Keratinocyte (primary cell): Measurements from ENCODE around the gene GP9. TPM values are rescaled to one million over a fixed set of nuclear protein-coding genes. Genes with fewer than 3 reads are reported as not detected.
"Not testable (repeated sequence)": the region's sequence is repeated elsewhere in the genome, so short reads cannot be mapped to it uniquely, and the experiment has no call there.

Source experiments
- DNase-seq: peaks from one replicate; pipeline ENCODE4 v3.0.0-alpha.2; 2011; ENCODE audit warnings: low read depth, missing footprints, low spot score
- FAIRE-seq: peaks from 2 replicates; lab custom pipeline; 2011; peaks lifted over from hg19 to GRCh38; lab: Jason Lieb, UNC
- H2AFZ ChIP-seq: 2 replicates; pipeline ENCODE4 v1.6.0; 2012; ENCODE audit warnings: low read length, control low read depth, inconsistent platforms; ENCODE audit not compliant: control insufficient read depth
- H3K27ac ChIP-seq: 2 replicates; pipeline ENCODE4 v1.5.1; 2011; ENCODE audit warnings: low read length; ENCODE audit not compliant: control insufficient read depth, insufficient read depth
- H3K27me3 ChIP-seq: 3 replicates; pipeline ENCODE4 v1.6.0; 2011; ENCODE audit warnings: low read length; ENCODE audit not compliant: control insufficient read depth, insufficient read depth; ENCODE audit errors: extremely low read depth
- H3K36me3 ChIP-seq, 2 experiments: 2 replicates in 1 of 2; 3 replicates in 1 of 2; pipeline ENCODE4 v1.5.1; 2011; ENCODE audit warnings: low read length in 2 of 2, mild to moderate bottlenecking in 1 of 2; ENCODE audit not compliant: control insufficient read depth in 2 of 2, insufficient read depth in 2 of 2; ENCODE audit errors: extremely low read depth in 1 of 2
- H3K4me1 ChIP-seq: 3 replicates; pipeline ENCODE4 v1.5.1; 2011; ENCODE audit warnings: low read length; ENCODE audit not compliant: control insufficient read depth, insufficient read depth; ENCODE audit errors: extremely low read depth
- H3K4me2 ChIP-seq: 3 replicates; pipeline ENCODE4 v1.6.0; 2011; ENCODE audit warnings: low read depth, low read length; ENCODE audit not compliant: control insufficient read depth, insufficient read depth; ENCODE audit errors: extremely low read depth
- H3K4me3 ChIP-seq, 3 experiments: fragments of 200-600 bp in 1 of 3; sonication (generic) in 1 of 3; 2 replicates in 2 of 3; 3 replicates in 1 of 3; pipeline ENCODE4 v1.5.1; 2011 to 2016; ENCODE audit warnings: low read length in 3 of 3, mild to moderate bottlenecking in 3 of 3, control low read depth in 2 of 3, inconsistent platforms in 1 of 3, low read depth in 1 of 3, mixed read lengths in 1 of 3, mixed run types in 1 of 3, moderate library complexity in 1 of 3; ENCODE audit not compliant: control insufficient read depth in 2 of 3, insufficient read depth in 2 of 3; ENCODE audit errors: extremely low read depth in 1 of 3
- H3K79me2 ChIP-seq: 2 replicates; pipeline ENCODE4 v1.6.0; 2012; ENCODE audit warnings: low read length; ENCODE audit not compliant: control insufficient read depth, insufficient read depth
- H3K9ac ChIP-seq: 3 replicates; pipeline ENCODE4 v1.6.0; 2011; ENCODE audit warnings: low read length; ENCODE audit not compliant: control insufficient read depth, insufficient read depth; ENCODE audit errors: extremely low read depth
- H3K9me1 ChIP-seq: 3 replicates; pipeline ENCODE4 v1.6.0; 2011; ENCODE audit warnings: low read length; ENCODE audit not compliant: control insufficient read depth, insufficient read depth; ENCODE audit errors: extremely low read depth
- H3K9me3 ChIP-seq: 2 replicates; pipeline ENCODE4 v1.5.1; 2012; ENCODE audit warnings: low read depth, low read length; ENCODE audit not compliant: control insufficient read depth
- H4K20me1 ChIP-seq: 3 replicates; pipeline ENCODE4 v1.6.0; 2011; ENCODE audit warnings: low read length; ENCODE audit not compliant: control insufficient read depth, insufficient read depth; ENCODE audit errors: extremely low read depth
- CTCF ChIP-seq, 3 experiments: IDR thresholded peaks in 1 of 3; conservative IDR thresholded peaks in 1 of 3; optimal IDR thresholded peaks in 1 of 3; 2 replicates in 2 of 3; 3 replicates in 1 of 3; pipeline versions ENCODE3 to v1.5.1; 2011; ENCODE audit warnings: low read length in 3 of 3, mild to moderate bottlenecking in 3 of 3, moderate library complexity in 2 of 3, control low read depth in 1 of 3, inconsistent platforms in 1 of 3; ENCODE audit not compliant: insufficient read depth in 2 of 3; ENCODE audit errors: extremely low read depth in 1 of 3
- EZH2 ChIP-seq: IDR thresholded peaks from one replicate; pipeline ENCODE4 v1.6.1; 2012; ENCODE audit warnings: inconsistent platforms, mild to moderate bottlenecking, low read length, moderate library complexity
- dilution Hi-C: fragments of 300-500 bp; cut with MboI; formaldehyde crosslinking; loops from one replicate; pipeline ENCODE4 v1.7.0; 2020; ENCODE audit warnings: low sequenced_read_pairs; ENCODE audit not compliant: extremely low pct_ligation_motif_present
- polyA plus RNA-seq, 5 experiments: library from polyadenylated mRNA; depleted of rRNA in 3 of 5; stranded (reverse) in 3 of 5; stranded (forward) in 1 of 5; unstranded in 1 of 5; fragments of >200 nt; gene quantifications; 1 replicate in 1 of 5; 2 replicates in 3 of 5; 3 replicates in 1 of 5; pipeline versions ENCODE4 v1.2.1 to v1.2.3, GENCODE V29; 2011 to 2012; ENCODE audit warnings: missing spikeins in 2 of 5, low read depth in 1 of 5, low replicate concordance in 1 of 5

Gene GP9
- polyA plus RNA-seq, 1 donor (not counting 4 experiments of a cell fraction or from before 2014, with no cell fraction given), result not detected

- peaks cover 6% of the 10 kb centered on the region for H3K27me3 ChIP-seq
- H3K9me3 ChIP-seq, result no peaks in the 10 kb centered on the region
- H2AFZ ChIP-seq, result peak overlapping the region; percentile 62
- no peak for TF ChIP-seq EZH2
- no peak for TF ChIP-seq CTCF (optimal IDR thresholded peaks at IDR 0.05 in 1 of 3, IDR thresholded peaks at IDR 0.05 in 1 of 3, conservative IDR thresholded peaks at IDR 0.05 in 1 of 3; ENCODE audit: extremely low read depth in 1 of 3, insufficient read depth in 2 of 3, low read length in 3 of 3)
- no peaks in the 10 kb centered on the region for H4K20me1 ChIP-seq
- no peaks in the 10 kb centered on the region for H3K4me1 ChIP-seq
- peak overlapping the region; percentile 37 for H3K9ac ChIP-seq
- no peak for DNase-seq
- H3K79me2 ChIP-seq, result no peaks in the 10 kb centered on the region
- dilution Hi-C loops, result no loop called here
- H3K27ac ChIP-seq, result no peak overlapping the region
- no peaks in the 10 kb centered on the region for H3K36me3 ChIP-seq
- H3K9me1 ChIP-seq, result no peaks in the 10 kb centered on the region
- FAIRE-seq, result no peak
- H3K4me3 ChIP-seq, result peak overlapping the region in 1 of 3 experiments; percentile 11
- H3K4me2 ChIP-seq, result peak overlapping the region; percentile 32
Observed at GRCh38 chr3:129068291-129068886, 7.8 kb downstream of the GP9 start.

- H3K9me1 ChIP-seq, H3K9ac ChIP-seq, H3K9me3 ChIP-seq, H4K20me1 ChIP-seq, H3K4me2 ChIP-seq, H3K79me2 ChIP-seq, H3K27me3 ChIP-seq, FAIRE-seq, H3K4me3 ChIP-seq, H3K4me1 ChIP-seq, H2AFZ ChIP-seq, DNase-seq, H3K27ac ChIP-seq, H3K36me3 ChIP-seq: not testable (repeated sequence)
- dilution Hi-C loops, result loop anchor here (10.0 kb wide), 1 partner anchor 55 kb away; no protein-coding TSS in a partner anchor
Observed at GRCh38 chr3:129069313-129070085, 8.9 kb downstream of the GP9 start.
